Ovary (tissue), 3 donors: ENCODE results near the gene B3GNT9.

Experiments used
- CTCF ChIP-seq, 3 donors: fragments of 450-650 bp in 2 of 3; fragments of 200-600 bp in 1 of 3; IDR thresholded peaks; one replicate each; pipeline versions ENCODE4 v1.5.1 to v1.8.0; 2016 to 2022; ENCODE audit warnings: antibody characterized with exemption in 3 of 3, mild to moderate bottlenecking in 1 of 3
- EP300 ChIP-seq: sonication (generic); formaldehyde crosslinking; IDR thresholded peaks from one replicate; pipeline ENCODE4 v1.6.1; 2017; ENCODE audit warnings: antibody characterized with exemption
- POLR2A ChIP-seq: fragments of 450-650 bp; IDR thresholded peaks from one replicate; pipeline ENCODE4 v1.6.1; 2017; ENCODE audit warnings: antibody characterized with exemption, mild to moderate bottlenecking, moderate library complexity
- donor health status: DM: no; HTN: no; CAD: no.

GRCh38 chr16:67180166-67180565, 29.4 kb upstream of the B3GNT9 start:
- TF ChIP-seq CTCF (IDR thresholded peaks at IDR 0.05) (no peak), POLR2A (no peak), EP300 (no peak)
